Measurements from ENCODE around the gene ARHGAP4.
A peak's percentile ranks its signal among the peaks of the same experiment; 100 is the strongest.

The ARHGAP4 gene

DNA sequence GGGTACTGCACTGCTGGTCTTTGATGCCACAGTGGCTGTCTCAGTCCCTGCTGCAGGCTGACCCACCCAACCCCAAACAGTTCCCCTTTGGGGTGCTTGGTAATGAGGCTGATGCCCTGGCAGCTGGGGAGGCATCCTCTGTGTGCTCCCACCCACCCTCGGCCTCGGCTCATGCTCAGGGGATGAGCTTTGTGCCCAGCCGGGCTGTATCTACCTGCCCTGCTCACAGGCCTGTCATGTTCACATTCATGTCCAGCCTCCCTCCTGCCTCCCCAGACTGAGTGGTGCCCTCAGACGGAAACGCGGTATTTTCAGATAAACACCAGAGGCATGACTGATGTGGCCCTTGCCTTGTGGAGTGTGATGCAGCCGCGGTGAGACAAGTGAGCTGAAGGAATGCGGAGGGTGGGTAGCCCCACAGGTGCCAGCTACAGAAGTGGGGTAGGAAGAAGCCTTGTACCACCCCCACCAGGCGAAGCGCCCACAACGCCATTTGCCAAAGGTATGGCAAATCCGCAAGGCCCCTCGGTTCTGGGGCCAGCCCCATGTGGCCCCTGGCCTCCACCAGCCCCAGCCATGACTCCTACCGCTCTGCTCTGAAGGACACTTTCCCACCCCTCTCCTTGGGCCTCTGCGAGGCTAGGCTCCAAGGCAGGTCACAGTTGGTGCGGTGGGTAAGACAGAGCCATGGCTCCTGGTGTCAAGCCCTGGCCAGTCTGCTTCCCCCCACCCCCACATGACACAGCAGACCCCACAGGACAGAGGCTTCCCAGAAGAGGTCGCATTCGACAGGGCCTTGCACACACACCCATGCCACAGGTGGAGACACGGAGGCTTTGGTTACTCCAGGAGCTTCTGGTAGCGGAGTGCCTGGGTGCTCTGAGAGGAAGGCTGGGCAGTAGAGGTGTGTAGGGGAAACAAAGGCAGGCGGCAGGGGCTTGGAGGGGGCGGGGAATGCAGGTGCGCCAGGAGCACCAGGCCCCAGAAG lies 20.2 kb upstream of the ARHGAP4 start:
- no peak for DNase-seq (ENCODE audit: low read depth)

DNA sequence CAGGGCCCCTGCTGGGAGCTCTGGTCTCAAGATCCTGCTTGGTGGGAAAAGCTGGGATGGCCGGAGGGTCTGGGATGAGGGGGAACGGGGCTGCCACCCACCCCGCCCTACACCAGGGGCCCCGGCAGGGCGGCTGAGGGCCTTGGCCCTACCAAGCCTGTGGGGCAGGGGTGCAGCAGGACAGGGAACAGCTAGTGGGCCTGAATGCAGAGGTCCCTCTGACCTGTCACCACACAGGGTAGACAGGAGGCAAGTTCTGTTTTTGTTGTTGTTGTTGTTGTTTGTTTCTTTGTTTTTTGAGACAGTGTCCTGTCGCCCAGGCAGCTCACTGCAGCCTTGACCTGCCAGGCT lies 18.7 kb upstream of the ARHGAP4 start:
- DNase-seq (ENCODE audit: low read depth) = no peak

DNA sequence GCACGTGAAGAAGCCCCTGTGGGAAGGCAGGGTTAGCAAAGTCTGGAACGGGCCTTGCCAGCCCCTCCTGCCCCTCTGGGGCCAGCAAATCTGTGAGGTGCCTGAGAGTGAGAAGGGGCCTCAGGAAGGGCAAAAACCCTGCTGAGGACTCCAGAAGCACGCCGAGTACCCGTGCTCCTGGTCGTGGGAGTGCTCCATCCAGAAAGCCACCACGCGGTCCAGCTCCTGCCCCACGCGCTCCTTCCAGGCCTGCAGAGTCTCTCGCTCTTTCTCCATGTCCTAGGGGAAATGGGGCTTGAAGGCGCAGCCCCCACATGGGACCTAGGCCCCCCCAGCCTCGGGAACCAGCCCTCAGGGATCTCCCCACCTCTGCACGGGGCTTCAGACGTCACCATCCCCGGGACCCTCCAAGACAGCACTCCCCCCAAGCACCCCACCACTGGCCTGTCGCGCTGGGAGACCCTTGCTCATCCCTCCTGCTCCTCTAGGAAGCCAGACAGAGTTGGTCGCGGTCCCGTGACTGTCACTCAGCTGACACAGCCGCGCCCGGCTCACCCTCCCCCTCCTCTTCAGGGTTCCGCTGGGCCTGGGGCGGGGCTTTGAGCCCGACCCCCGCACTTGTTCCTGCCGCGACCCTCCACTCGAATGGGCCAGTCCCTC lies 18.2 kb upstream of the ARHGAP4 start, which contains the start of gene RENBP:
TSS of gene RENBP (minus strand) at position 504 of the 660 bp plus-strand sequence. CDS start at position 471, 33 bp downstream.
- no peak for DNase-seq (ENCODE audit: low read depth)

DNA sequence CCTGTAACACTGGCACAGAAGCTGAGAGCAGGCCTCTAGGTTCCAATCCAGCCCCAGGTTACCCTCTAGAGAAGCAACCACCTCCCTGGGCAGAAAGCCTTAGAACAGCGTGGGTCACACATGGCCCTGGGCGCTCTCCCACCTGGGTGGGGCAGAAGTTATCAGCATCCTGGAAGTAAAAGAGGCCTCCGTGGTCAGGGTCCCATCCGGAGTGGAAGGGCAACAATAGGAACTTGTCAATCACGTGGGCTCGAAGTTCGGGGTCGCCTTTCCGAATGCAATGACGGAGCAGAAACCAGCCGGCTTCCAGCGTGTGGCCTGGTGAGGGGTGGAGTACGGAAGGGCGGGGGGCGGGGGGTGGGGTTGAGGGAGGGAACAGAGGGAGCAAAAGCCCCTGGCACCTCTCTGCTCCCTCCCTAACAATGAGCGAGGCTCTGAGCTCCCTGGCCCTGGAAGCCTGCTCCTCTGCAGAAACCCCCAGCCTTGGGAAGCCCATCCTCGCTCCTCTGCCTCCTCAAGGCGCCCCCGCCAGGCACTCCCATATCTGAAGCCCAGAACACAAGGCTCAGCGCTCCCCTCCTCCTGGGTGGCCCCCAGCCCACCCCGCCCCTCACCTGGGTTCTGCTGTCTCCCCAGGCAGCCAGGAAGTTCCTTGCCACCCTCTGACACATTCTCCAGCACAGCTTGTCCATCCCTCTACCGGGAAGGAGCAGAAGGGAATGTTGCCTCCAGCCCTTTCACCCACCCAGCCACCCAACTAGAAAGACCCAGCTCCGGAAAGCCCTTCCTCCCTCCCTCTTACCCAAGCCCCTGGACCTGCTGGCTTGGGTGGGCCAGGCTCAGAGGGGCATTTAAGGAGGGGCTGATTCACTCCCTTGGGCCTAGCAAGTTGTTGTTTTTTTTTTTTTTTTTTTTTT lies 15.5 kb upstream of the ARHGAP4 start:
- no peak for DNase-seq (ENCODE audit: low read depth)

DNA sequence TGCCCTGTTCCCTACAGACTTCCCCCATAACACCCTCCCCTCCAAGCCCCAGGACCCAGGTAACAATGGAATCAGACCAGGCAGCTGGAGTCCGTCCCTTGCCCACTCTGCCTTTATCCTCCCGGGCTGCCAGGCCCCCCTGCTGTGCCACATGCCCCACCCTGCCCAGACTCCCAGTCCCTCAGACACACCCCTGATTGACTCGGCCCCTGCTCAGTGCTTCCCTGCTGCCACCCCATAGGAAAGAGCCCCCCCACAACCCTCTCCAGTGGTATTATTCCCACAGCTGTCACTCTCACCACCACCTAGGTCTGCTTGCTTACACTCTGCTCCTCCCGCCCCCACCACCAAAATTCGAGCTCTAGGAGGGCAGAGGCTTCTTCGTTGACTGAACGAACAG lies 13.5 kb upstream of the ARHGAP4 start:
- no peak for DNase-seq (ENCODE audit: low read depth)

DNA sequence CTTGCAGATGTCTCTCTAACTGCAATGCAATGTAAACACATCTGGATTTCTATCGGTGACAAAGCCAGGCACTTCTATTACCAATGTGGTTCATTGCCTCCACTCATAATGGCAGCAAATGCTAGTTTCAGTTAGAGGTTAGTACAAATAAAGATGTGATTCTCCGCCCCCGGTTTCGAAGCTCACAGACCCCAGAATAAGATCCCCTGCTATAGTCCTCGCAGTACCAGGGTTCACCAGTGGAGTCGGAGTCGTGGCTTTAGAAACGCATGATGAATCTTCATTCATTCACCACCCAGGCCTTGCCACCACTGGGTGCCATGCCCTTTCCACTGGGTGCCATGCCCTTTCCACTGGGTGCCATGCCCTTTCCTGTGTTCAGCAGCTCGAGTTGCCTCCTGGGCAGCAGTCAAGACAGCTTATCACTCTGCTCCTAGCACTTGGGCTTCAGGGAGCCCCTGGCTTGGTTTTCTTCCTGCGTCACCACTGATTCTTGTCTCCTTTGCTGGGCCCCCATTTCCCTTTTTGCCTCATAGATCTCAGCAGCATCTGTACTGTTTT lies 12.2 kb upstream of the ARHGAP4 start:
- no peak for DNase-seq (ENCODE audit: low read depth)

DNA sequence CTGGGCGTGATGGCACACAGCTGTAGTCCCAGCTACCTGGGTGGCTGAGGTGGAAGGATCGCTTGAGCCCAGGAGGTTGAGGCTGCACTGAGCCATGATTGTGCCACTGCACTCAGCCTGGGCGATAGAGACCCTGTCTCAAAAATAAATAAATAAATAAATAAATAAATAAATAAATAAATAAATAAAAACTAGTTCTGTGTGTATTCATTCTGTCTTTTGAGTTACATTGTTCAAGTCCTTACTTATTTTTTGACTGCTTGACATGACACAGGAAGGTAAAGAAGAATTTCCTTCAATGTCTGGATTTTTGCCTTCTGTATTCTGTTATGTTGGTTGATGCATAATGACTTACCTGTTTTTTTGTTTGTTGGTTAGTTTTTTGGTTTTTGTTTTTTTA lies 11.0 kb upstream of the ARHGAP4 start:
- no peak for DNase-seq (ENCODE audit: low read depth)

DNA sequence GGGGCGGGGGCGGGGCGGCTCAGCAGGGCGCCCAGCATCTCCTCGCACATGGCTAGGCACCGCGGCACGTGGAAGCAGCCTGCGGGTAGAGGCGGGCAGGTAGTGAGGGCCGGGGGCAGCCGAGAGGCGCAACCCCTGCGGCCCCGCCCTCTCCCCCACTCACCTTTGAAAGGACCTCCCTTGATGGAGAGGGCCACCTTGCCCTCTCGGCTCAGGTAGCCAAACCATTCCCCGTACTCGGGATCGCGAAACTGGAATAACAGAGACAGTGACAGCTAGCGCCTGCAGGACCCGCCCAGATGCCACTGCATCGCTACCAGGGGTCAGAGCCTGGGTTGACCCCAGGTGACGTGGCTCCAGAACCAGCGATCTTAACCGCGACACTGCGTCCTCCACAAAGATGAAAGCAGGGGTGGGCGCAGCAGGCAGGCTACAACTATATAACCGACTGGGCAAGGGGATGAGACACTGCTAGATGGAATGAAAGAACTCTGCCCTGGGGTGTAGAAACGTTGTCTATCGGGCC lies 9.3 kb upstream of the ARHGAP4 start:
- no peak for DNase-seq (ENCODE audit: low read depth)

DNA sequence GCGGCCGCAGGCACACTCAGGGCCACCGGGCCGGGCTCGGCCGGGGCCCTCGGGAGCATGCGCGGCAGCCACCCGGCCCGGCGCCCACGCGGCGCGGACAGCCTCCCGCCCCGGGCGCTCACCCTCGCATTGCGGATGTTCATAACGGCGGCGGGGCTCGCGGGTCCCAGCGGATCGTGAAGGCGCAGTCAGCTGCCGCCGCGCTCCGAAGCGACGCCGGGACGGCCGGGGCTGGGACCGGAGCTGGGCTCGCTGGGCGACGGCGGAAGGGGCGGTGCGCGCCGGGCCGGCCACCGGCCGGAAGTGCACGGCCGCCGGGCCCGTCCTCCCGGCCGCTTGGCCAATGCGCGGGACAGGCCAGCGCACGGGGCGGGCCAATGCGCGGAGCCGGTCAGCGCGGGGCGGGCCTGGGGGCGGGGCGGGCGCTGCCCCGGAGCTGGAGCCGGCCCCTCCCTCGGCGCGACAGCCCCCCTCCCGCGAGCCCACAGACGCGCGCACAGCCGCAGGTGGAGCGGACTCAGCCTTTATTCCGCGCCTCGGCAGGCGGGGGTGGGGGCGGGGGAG lies 8.8 kb upstream of the ARHGAP4 start, which contains the start of gene NAA10:
TSS of gene NAA10 (minus strand) at position 276 of the 564 bp plus-strand sequence. CDS start at position 143, 133 bp downstream.
- peak; percentile 73 for DNase-seq (ENCODE audit: low read depth)

DNA sequence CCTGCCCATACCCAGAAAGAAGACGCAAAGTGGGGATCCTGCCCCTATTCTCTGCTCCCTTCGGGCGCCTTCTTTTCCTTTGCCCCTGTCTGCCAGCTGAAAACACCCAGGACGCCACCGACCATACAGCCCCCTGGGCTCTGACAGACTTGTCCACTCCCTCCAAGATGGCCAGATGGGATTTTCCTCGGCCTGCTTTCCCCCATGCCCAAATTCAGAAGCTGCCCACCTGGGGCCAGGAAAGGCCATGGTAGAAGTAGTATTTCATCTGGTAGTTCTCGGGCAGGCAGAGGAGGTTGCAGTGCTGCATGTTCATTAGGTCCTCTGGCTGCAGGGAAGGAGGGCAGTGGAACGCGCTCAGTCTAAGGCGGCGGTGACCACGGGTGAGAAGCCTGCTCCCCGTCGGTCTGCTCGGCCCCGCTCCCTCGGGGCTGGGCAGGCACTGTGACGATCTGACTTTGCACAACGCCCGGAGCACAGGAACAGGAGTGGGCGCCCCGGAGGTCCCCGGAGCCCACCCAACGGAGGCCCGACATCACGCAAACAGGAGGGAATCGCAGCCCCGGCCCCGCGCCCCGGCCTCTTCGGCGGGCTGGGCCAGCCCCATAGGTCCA lies 8.2 kb upstream of the ARHGAP4 start:
- no peak for DNase-seq (ENCODE audit: low read depth)

DNA sequence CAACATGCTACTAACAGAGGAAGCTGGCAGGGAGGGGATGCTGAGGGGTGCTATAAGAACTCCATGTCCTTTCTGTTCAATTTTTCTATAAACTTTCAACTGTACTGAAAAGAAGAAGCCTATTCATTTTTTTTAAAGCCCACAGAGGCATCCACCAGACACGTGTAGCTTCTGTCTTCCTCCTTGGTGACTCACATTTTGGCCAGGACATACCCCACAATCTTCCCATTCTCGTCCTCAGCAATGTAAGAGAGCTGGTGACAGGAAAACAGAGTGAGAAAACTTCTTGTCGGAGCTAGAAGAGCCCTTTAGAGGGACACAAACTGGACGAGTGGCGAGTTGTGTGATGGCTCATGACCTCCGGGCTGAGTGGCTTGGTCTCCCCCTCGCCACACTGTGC lies 7.7 kb upstream of the ARHGAP4 start:
- DNase-seq (ENCODE audit: low read depth) = peak; percentile 62

DNA sequence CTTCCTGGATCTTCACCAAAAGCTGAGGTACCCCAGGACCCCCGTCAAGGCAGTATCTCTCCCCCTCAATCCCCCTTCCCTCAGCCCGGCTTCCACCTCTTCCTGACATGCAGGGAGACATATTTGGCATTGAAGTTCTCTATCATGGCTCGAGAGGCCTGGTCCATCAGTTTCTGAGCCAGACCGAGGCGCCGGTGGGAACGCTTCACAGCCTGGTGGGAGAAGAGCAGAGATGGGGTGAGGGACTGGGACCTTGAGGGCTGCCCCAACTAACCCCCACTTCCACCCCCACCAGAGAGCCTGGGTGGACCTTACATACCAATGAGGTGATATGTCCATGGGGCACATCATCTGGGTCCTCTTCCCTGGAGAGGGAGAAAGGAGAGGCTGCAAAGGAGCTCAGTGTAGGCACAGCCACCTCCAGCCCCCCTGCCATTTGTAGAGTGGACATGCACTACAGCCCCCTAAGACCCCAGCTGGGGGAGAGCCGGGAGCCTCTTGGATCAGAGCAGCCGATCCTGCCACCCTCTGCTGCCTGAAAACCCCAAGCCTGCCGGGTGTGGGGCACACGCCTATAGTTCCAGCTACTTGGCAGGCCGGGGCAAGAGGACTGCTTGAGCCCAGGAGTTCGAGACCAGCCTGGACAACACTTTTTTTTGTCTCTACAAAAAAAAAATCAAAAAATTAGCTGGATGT lies 6.3 kb upstream of the ARHGAP4 start:
- no peak for DNase-seq (ENCODE audit: low read depth)

DNA sequence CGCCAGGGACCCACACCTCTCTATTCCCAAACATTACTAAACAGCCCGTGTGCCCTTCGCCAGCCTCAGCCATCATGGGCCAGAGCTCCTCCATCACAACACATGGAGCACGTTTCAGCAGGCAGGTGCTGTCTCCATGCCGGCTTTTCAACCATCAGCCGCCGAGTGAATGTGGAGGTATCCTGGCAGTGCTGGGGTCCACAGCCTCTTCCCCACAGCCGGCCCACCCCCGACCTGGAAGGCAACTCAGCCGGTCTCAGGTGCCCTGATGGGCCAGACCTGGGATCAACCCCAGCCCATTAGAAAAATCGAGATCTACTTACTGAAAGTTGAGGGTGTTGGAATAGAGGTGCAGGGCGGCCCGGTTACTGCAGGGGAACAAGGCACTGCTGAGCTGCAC lies 5.7 kb upstream of the ARHGAP4 start:
- DNase-seq (ENCODE audit: low read depth) = no peak

DNA sequence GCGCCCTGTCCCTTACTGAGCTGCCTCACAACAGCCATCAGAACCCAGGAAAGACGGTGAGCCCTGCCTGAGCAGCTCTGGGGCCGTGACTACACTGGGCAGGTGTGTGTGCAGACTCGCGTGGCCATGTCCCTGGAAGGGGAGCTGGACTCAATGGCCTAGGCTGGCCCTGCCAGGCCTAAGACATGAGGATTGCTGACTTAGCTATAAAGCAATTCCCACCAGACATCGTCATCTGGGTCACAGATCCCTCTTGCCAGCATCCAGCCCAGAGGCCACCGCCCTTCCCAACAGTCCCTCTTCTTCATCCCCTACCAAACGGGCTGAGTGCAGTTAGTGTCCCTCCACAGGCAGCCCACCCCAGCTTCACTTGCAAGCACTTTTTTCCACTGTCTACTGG lies 5.1 kb upstream of the ARHGAP4 start:
- DNase-seq (ENCODE audit: low read depth) = no peak

DNA sequence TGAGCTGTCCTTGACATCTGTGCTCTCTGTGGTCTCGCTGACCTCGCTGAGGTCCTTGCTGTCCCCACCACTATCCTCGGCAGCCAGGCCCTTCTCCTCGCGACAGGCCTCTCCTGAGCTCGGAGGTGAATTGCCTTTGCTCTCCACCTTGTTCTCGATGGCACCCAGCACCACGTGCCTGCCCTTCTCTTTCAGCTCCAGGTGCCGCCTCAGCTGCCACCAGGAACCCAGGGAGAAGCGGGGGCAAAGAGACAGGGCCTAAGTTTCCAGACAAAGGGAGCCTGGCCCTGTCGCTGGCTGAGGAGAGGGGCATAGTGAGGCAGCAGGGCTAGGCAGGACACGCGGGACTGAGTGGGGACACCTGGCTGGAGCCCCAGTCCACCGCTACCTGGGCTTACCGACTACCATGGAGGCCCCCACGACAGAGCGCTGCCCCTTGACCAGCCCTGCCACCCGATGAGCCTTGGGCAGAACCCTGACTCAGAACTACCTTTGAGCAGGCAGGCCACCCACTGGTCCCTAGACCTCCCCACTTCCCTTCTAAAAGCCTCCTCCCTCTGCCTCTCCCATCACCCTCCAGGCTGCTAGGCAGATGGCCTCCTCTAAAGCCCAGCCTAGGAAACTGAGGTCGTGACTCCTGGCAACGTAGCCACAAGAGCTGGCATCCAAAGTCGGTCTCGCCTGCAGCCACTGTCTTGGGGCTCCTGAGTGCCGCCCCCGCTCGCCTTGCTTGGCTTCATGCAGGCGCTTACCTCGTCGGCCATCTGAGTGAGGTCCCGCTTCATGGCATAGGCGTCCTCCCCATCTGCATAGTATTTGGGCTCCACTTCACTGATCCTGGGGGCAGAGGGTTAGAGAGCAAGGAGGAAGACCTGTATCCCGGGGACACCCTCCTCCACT lies 4.2 kb upstream of the ARHGAP4 start:
- DNase-seq (ENCODE audit: low read depth) = no peak

DNA sequence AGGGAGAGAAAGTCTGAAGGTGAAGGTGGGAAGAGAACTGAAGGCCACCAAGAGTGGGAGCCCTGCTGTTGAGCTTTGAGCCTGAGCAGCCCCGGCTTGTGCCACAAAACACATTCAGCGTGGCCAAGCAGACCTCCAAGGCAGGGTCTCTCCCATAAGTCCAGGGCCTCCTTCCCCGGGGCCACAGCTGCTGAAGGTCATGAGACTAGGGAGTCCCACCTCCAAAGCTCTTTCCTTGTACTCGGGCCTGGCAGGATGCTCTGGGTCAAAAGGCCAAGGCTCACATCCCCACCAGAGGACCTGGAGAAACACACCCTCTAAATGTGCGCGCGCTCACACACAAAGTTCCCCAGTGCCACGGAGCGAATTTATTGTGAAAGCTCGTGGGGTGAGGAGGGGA lies 3.5 kb upstream of the ARHGAP4 start:
- DNase-seq (ENCODE audit: low read depth) = no peak

DNA sequence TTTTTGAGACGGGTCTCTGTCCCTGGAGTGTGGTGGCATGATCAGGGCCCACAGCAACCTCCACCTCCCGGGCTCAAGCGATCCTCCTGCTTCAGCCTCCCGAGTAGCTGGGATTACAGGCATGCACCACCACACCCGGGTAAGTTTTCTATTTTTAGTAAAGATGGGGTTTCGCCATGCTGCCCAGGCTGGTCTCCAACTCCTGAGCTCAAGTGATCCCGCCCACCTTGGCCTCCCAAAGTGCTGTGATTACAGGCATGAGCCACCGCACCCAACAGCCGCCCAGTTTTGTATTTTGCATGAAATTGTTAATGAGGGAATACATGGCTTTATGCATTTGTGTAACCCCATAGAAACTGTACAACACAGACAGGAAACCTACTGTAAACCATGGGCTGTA lies 2.8 kb upstream of the ARHGAP4 start:
- DNase-seq (ENCODE audit: low read depth) = no peak

DNA sequence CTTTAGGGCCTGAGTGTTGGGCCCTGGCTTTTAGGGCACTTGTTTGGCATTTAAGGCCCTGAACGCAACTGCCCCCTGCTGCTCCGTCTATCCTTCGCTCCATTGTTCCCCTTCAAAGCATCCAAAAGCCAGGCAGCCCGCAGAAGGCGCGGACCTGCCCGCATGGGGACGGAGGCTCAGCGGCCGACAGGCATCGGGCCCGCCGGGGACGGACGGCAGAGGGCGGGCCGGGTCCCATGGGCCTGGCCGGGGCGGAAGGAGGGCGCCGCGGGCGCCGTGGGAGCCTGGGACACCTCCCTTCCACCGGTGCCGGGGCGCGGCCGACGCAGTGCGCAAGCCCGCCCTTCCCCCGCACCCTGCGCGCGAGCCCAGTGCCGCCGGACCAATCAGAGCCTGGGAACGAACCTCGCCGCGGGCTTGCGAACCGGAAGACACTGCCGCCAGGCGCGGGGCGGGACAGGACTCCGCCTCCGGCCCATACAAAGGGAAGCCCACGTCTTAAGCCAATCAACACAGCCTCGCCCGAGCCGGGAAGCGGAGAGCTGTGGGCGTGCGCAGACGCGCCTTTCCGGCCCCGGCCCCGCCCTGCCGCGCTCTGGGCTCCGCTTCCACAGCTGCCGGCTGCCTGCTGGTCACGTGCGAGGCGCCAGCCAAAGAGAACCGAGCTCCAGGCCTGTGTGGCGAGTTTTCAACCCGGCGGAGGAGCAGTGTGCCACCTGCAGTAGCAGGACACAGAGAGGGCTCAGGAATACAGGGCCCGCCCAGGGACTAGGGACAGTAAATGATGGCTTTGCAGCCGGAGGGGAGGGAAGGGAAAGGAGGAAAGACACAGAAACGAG lies 2.1 kb upstream of the ARHGAP4 start:
- DNase-seq (ENCODE audit: low read depth) = peak; percentile 99

DNA sequence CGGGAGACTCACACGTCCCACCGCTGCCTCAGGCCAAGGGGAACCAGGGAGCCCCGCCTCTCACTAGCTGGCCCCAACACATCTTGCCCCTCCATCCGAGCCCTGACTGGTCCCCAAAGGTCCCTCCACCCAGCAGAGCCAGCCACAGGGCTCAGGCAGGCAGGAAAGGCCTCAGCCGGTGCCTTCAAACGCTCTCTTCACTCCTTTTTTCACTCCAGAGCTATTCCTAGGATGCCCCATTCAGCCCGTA lies 1.5 kb upstream of the ARHGAP4 start:
- no peak for DNase-seq (ENCODE audit: low read depth)

Measured in iris pigment epithelial cell (primary cell).